ENCODE results near the gene RRAGC.
"Not testable (repeated sequence)": the region's sequence is repeated elsewhere in the genome, so short reads cannot be mapped to it uniquely, and the experiment has no call there.

The RRAGC gene

DNA sequence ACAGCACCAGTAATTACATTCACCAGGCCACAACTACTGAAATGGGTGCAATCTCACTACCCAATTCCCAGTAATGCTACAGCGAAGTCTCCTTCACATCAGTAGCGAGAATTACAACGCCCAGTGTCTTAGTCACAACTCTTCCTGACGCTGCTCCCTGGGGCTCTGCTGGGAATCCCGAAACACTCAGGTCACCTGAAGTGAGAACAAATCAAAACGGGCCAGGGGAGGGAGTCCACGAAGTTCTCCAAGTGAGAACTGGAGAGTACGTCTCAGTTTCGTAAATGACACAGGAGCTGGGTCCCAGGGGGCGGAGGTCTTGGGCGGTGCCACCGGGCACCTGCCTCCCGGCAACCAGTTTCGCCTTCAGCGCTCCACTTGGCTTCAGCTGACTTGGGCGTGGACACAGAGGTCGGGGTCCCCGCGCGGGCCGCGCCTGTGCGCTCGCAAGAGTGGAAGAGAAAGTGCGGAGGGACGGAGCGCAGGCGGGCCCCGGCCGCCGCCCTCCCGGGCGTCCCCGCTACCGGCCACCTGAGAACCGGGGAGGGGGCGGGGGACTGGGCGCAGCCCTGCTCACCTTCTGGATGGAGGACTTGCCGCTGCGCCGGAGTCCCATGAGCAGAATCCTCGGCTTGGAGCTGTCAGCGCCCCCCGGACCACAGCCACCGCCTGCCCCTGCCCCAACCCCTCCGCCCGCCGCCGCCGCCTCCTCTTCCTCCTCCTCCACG is 575 bp downstream of the RRAGC start:
- peak in 9 of 14 donors; percentile 26 to 72 (median 42) for DNase-seq

DNA sequence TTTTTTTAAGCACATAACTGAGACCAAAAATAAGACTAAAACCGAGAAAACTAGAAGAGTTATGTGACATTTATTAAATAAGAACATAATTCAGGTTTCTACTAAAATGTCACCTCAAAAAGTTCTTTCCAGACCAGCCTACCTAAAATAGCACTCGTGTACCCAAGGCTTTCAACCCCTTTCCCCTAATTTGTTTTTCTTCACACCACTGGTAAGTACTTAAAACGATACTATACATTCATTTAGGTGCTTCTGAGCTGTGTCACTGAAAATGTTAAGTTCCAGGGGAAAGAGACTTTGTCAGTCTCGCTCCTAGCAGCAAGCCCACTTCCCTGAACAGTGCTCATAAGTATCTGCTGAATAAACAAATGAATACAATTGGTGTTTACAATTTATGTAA is 6.8 kb downstream of the RRAGC start:
- no peak for DNase-seq

DNA sequence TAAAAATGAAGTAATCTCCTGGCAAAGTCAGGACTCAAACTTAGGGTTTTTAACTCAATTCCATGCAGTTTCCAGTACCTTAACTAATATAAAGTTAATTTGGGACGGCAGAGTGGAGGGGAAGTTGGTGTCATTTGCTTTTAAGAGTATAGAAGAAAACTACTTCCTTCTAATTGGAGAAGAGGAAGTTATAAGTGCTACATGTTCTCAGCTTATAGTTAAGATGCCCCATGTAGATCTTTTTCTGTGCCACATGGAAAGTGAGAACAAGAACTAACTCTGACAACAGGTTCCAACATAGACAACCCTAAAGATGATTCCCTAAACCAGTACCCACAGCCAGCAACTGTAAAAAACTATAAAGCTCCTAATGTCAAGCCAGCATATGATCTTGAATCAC is 11.5 kb downstream of the RRAGC start:
- DNase-seq = no peak

DNA sequence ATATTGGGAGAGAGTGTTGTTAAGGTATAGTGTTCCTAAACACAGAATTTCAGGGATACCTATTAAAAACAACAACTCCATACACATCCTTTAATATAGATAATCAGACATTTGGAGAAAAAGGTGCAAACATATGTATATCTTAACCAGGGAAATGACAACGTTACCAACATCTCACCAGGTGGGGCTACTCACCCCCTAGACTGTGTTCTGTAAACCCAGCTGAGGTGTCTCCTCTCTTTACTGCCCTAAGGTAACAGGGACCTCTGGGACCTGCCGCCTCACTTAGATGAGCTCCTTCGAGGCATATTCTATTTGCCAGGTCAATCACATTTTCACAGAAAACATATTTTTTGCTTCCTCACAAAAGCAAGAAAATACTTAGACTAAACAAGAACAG is 13.4 kb downstream of the RRAGC start:
- DNase-seq = no peak

DNA sequence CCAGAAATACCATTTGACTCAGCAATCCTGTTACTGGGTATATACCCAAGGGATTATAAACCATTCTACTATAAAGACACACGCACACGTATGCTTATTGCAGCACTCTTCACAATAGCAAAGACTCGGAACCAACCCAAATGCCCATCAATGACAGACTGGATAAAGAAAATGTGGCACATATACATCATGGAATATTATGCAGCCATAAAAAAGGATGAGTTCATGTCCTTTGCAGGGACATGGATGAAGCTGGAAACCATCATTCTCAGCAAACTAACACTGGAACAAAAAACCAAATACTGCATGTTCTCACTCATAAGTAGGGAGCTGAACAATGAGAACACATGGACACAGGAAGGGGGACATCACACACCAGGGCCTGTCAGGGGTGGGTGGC is 14.5 kb downstream of the RRAGC start:
- DNase-seq = not testable (repeated sequence)

DNA sequence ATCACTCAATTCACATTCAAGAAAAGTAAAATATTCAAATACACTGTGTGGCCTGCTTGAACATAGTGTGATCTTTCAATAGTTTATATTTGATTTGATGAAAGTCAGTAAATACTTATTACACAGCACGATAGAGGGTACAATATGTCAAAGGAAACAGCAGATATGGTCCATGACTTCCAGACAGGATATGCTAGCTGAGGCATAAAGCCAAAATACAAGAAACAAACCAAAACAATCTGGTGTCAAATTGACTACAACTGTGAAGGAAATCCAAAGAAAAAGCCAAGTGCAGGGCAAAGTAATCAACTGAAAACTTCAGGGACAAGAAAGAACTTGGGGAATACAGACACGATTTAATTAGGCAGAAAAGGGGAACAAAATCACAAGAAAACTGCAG is 19.3 kb downstream of the RRAGC start:
- no peak for DNase-seq

DNA sequence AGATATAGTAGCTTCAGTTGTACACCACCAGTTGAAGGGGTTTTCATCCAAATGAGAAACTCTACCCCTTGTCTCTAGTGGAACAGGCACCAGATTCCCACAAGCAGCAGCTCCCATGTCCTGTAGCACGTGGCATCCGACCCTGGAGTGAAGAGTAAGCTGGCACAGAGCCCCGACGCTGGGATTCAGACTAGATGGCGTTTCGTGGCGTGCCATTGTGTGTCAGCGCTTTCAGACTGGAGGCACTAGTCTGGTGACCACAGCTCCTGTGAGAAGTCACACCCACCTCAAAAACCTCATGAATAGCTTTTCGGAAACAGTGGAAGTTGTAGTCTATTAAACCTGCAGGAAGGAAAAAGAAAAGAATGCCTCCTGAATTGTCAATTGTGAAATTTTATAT is 20.2 kb downstream of the RRAGC start:
- DNase-seq = no peak

DNA sequence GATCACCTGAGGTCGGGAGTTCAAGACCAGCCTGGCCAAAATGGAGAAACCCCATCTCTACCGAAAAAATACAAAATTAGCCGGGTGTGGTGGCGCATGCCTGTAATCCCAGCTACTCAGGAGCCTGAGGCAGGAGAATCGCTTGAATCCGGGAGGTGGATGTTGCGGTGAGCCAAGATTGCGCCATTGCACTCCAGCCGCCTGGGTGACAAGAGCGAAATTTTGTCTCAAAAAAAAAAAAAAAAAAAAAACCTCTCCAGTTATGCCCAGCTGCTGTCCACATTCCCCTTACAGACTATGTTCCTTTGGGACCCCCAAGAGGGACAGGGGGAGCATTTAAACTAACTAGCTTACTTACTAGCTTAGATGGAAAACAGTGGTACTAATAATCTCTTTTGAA is 23.3 kb downstream of the RRAGC start:
- DNase-seq = not testable (repeated sequence)

DNA sequence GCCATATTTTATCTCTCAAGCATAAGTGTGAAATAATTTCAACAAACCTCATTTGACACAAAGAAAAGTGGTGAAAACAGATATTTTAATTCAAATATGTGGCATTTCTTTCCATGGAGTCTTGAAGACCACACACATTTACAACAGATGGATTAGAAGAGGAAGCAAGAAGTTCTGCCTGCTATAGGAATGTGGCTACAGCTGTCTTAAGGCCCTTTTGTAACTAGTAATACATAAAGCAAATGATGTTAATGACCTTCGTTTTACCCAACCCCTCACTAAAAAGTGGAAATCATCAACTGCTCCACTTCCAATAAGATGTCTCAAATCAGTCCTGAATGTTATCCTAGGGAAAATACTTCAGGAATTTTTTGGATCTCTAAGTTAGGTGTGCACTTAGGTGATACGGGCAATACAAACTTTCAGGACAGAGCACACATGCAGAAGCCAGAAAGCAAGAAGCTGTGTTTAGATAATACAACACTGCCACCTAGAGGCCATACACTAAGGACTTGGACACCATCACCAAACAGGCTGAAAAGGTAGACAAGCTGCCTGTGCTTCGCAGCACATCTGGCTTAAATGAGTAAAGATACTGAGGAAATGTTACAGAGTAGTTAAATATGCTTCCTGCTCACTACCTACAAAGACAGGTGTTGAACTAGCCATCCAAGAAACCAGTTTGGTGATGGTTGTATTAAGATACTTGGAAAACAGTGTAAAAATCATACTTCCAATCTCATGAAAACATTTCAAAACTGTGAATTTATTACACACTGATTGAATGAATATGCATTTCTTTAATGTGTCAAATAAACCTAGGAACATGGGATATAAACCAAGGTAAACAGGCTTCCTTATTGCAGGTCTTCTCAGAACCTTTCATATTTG is 24.4 kb downstream of the RRAGC start:
- peak in 2 of 14 donors; percentile 16 to 30 for DNase-seq

DNA sequence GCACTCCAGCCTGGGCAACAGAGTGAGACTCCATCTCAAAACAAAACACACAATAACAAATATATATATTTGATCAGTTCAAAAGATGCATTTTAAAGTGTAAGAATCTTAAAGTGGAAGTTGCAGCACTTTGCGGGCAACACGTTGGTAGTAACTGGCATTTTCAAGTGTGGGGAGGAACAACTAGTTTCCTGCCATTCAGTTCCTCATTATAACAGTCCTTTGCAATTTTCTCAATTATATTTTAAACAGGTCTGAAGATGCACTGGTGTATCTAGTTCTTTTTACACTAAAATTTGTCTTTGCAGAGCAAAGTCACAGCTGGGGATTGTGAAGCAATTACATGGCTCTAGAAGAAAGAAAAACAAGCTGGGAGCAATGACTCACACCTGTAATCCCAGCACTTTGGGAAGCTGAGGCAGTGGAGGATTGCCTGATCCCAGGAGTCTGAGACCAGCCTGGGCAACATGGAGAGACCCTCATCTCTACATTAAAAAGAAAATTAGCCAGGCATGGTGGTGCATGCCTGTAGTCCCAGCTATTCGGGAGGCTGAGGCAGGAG is 25.3 kb downstream of the RRAGC start:
- no peak for DNase-seq

DNA sequence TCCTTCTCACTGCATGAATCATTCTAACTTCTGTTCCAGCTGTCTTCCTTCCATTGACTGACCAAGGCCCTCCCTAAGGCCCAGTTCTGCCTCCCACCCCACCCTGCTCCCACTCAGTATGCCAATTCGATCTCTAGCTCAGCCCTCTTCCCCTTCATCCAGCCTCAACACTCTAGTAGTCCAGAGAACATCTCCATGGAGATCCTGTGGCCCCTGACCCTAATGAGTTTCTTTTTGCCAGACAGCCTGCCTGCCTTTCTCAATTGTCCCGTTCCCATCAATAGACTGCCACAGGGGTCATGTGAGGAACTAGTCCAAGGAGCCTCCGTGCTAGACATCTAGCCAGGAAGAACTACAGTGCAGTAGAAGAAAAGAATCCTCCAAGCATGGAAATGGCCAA is 26.4 kb downstream of the RRAGC start:
- DNase-seq = peak in 9 of 14 donors; percentile 6 to 65 (median 24)

DNA sequence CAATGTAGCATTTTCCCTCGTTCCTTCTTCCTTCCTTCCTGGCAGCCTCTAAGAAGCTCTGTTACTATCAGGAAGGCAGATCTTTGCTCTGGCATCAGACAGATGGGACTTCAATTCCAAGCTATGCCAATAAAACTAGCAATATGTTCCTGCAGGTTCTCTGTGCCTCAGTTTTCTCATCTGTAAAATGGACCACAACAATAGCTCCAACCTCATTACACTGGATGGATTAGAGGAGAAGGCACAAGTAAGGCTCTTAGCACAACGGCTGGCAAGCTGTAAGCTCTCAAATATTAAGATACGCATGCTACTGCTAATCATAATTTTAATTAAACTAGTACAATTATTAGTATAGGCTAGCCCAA is 27.2 kb downstream of the RRAGC start:
- no peak for DNase-seq

DNA sequence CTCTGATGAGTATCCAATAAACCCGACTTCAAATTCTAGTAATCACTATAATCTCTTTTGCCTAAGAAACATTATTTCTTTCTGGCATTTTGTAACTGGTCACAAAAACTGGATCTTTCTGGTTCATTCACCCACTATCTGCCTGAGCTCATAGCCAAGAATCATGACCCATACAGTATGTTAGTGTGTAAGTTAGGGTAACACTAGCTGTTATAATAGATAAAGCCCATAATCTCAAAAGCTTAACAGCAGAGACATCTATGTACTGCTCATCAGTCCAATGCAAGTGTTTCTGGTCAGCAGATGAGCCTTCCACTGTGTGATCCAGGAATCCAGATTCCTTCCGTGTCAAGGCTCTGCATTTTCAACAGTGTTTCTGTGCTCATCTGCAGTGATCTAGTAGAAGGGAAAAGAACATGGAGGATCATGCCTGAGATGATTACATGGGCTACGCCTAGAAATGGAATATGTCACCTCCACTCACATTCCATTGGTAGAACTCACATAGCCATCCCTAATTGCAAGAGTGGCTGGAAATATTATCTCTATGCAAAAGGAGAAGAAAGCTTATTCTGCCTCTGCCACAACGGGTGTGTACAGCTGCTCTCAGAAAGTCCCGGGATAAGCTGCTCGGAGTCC is 27.7 kb downstream of the RRAGC start:
- no peak for DNase-seq

DNA sequence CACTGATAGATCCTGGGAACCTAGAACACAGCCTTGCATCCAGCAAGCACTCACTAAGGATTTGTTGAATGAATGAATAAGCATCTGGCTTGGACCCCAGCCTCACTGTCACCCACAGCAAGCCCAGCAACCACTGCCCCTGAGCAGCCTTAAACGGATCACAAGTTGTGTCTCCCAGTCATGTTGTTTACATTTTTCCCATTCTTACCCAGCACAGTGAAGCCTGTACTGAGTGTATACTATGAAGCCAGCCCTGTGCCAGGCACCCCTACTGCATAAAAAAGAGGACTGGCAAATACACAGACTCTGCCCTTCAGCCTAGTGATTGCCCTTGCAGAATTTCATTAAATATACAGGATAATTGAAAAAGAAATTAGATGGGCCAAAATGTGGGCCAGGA is 30.2 kb downstream of the RRAGC start:
- DNase-seq = no peak

DNA sequence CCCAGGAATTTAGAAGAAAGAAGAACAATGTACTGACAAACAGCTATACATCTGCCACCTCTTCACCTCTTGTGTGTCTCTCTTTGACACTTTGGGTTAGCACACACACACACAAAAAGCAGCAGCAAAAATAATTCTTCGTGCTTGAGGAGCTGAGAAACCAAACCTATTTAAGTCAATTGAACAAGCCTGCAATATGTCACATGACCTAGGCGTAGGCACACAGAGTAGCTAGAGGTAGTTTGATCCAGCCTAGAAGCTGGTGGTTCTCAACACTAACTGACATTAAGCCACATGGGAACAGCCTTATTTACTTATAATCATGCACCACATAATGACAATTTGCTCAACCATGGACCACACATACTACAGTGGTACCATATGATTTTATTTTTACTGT is 32.3 kb downstream of the RRAGC start:
- DNase-seq = no peak

DNA sequence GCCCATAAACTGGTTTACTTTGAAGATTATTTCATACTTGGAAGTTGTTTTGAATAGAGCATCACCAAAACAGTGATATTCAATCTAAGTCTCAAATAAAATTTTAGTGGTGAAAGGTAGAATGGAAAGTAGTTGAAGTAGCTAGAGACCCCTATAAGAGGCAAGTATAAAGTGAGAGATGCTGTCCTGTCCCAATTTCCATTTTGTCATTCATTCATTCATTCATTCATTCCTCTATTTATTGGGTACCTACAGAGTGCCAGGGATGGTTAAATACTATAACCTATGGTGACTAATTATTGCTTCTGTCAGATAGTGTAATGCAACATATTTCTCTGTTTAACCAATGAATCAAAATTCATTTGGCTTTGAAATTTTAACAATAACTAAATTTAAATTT is 32.7 kb downstream of the RRAGC start:
- DNase-seq = no peak

DNA sequence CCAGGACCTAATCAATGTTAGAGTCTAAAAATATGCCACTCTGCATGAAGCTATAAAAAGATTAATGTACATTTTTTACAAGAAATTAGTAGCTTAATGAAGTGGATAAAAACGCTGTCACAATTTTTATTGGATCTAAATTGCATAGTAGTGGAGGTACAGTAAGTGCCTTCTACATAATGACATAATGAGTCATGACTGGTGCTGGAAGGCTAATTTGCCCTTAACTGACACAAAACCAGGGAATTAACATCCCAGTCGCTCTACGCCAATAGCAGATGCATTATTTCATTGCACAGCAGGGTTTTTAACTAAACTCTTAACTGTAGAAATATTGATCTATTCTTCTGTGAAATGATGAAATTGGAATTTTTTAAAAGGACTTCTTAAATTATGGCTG is 33.3 kb downstream of the RRAGC start:
- no peak for DNase-seq

DNA sequence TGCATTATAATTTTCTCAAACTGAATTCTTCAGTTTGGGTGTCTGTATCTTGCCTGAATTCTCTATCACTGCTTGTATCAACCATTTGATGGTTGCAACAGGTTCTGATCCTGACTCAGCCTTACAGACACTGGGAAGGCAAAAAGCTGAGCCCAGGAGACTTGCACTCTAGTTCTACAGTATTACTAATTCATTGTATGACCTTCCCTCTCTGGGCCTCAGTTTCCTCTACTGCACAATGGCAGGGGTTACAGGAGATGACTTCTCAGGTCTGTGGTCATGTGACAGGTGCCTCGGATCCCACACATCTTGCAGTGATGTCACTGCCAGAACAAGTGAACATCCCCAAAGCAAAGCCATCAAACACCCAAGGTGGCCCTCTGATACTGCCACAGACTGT is 38.7 kb downstream of the RRAGC start:
- DNase-seq = no peak

DNA sequence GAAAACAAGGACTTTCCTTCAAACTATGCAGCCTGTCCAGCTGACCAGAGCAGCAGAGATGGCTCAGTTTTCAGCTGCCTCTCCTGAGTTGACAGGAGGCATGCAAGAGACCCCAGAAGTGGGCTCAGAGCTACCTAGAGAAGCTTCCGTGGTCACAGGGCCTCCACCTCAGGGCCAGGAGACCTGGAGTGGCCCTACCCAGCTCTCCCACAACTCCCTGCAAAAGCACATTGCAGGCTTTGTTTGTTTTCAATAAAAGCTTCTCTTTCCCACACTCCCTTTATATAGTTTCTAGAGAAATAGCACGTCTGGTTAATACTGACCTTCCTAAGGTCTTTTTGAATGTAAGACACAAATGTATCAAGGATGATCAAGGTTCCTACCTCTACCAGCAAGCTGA is 40.1 kb downstream of the RRAGC start:
- no peak for DNase-seq

DNA sequence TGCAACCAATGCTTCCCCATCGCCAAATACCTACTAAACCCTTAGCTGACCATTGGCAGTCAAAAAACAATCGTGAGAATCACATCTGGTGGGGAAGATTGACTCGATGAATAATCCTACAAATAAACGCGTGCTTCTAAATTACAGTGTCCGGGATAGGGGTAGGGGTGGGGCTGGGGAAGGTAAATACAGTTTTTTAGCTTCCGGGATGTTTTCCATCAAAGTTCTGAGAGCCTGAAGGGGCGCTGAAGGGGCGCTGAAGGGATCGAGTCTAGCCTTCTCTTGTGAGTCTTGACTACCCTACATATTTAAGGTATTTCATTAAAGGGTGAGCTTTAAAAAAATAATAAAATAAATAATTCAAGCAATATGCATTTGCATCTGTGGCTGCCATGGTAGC is 40.5 kb downstream of the RRAGC start:
- DNase-seq = no peak

DNA sequence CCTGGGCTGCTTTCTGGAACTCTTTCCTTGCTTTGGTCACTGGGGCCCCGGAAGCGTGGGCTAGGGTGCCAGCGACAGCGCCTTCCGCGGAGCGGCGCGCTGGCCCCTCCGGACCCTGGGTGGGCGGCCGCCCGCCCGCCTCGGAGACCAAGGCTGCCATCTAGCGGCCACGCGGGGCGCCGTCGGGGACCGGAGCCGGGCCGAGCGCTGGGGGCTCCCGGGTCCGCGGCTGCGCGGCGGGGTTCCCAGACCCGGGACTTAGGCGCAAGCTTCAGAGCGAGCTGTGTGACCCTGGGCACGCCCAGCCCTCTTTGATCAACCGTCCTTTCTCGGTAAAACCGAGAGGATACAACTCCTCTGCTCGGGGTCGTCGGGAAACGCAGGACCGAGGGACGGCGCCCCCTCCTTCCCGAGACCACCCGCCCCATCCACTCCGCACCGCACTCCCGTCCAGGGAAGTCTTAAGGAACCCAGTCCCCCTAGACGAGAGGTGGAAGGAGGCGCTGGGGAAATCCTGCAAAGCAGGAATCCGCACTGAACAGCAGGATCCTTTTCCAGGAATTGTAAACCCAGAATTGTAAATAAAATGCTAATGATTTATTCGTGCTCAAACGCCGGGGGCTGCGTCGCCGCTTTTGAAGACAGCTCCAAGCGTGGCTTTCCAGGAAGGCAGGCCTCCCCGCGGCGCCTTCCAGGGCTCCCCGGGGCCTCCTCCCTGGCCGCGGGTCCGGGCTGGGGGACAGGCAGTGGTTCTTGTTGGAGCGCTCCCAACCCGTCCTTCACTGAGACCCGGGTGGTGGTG is 41.2 kb downstream of the RRAGC start:
- DNase-seq = peak in 2 of 14 donors; percentile 17 to 46

Data from C1 segment of cervical spinal cord (tissue), 14 donors.